Measurements from ENCODE around the gene SUN3. TPM values are rescaled to one million over a fixed set of nuclear protein-coding genes. Genes with fewer than 3 reads are reported as not detected.

The SUN3 gene
- total RNA-seq, 2 experiments from 2014 or later, result 2.9 TPM; not detected in 1

GRCh38 chr7:48038815-48039506 is 10.1 kb upstream of the SUN3 start:
- Histone ChIP-seq H3K36me3 (ENCODE audit: insufficient read depth, low read length) (no peaks in the 10 kb centered on the region), H3K4me3 (ENCODE audit: low read depth, low read length, poor library complexity, severe bottlenecking) (no peak overlapping the region), H3K4me1 (ENCODE audit: insufficient read depth, low read length, poor library complexity, severe bottlenecking) (no peaks in the 10 kb centered on the region), H4K20me1 (ENCODE audit: insufficient read depth, low read length) (no peaks in the 10 kb centered on the region), H3K79me2 (ENCODE audit: insufficient read depth, low read depth, low read length) (no peaks in the 10 kb centered on the region), H3K9me3 (ENCODE audit: low read length) (no peaks in the 10 kb centered on the region), H3K9me2 (ENCODE audit: insufficient read depth, low read length) (no peaks in the 10 kb centered on the region), H3K4me2 (ENCODE audit: low read length) (no peak overlapping the region), H2AFZ (ENCODE audit: low read length) (no peak overlapping the region), H3K27ac (ENCODE audit: low read depth, low read length, poor library complexity, severe bottlenecking) (no peak overlapping the region)
- intact Hi-C loops (cut with micrococcal nuclease; ENCODE audit: unreplicated experiment), result loop anchor here (5.0 kb wide), 1 partner anchor 73 kb away; no protein-coding TSS in a partner anchor
- ChIA-PET POLR2A (no interaction called here), CTCF (ENCODE audit: unreplicated experiment) (no interaction called here)
- TF ChIP-seq EZH2phosphoT487 (IDR thresholded peaks at IDR 0.05; ENCODE audit: borderline replicate concordance, low read depth, low read length), result no peak
- TF ChIP-seq, protein P1, sequence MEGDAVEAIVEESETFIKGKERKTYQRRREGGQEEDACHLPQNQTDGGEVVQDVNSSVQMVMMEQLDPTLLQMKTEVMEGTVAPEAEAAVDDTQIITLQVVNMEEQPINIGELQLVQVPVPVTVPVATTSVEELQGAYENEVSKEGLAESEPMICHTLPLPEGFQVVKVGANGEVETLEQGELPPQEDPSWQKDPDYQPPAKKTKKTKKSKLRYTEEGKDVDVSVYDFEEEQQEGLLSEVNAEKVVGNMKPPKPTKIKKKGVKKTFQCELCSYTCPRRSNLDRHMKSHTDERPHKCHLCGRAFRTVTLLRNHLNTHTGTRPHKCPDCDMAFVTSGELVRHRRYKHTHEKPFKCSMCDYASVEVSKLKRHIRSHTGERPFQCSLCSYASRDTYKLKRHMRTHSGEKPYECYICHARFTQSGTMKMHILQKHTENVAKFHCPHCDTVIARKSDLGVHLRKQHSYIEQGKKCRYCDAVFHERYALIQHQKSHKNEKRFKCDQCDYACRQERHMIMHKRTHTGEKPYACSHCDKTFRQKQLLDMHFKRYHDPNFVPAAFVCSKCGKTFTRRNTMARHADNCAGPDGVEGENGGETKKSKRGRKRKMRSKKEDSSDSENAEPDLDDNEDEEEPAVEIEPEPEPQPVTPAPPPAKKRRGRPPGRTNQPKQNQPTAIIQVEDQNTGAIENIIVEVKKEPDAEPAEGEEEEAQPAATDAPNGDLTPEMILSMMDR (conservative IDR thresholded peaks at IDR 0.05; ENCODE audit: low read length), result no peak
- no TSS peak for BruUV-seq (replicated peaks)
- DNase-seq (ENCODE audit: low spot score), result no peak

- no peak for DNase-seq (ENCODE audit: low spot score)
- peak overlapping the region; percentile 63 for H2AFZ ChIP-seq (ENCODE audit: low read length)
- H3K9me3 ChIP-seq (ENCODE audit: low read length), result no peaks in the 10 kb centered on the region
- CTCF ChIA-PET (ENCODE audit: unreplicated experiment), result no interaction called here
- no peaks in the 10 kb centered on the region for H3K36me3 ChIP-seq (ENCODE audit: insufficient read depth, low read length)
- BruUV-seq (replicated peaks), result no TSS peak
- TF ChIP-seq, protein P1 (conservative IDR thresholded peaks at IDR 0.05; ENCODE audit: low read length), result no peak
- TF ChIP-seq EZH2phosphoT487 (IDR thresholded peaks at IDR 0.05; ENCODE audit: borderline replicate concordance, low read depth, low read length), result no peak
- H4K20me1 ChIP-seq (ENCODE audit: insufficient read depth, low read length), result no peaks in the 10 kb centered on the region
- H3K9me2 ChIP-seq (ENCODE audit: insufficient read depth, low read length), result no peaks in the 10 kb centered on the region
- peak overlapping the region; percentile 73 for H3K4me3 ChIP-seq (ENCODE audit: low read depth, low read length, poor library complexity, severe bottlenecking)
- no peak overlapping the region for H3K27ac ChIP-seq (ENCODE audit: low read depth, low read length, poor library complexity, severe bottlenecking)
- no peaks in the 10 kb centered on the region for H3K79me2 ChIP-seq (ENCODE audit: insufficient read depth, low read depth, low read length)
- POLR2A ChIA-PET, result no interaction called here
- peak overlapping the region; percentile 82 for H3K4me2 ChIP-seq (ENCODE audit: low read length)
- no peaks in the 10 kb centered on the region for H3K4me1 ChIP-seq (ENCODE audit: insufficient read depth, low read length, poor library complexity, severe bottlenecking)
- intact Hi-C loops (cut with micrococcal nuclease; ENCODE audit: unreplicated experiment), result loop anchor here (2.0 to 5.0 kb wide), 2 partner anchors 45 to 76 kb away; no protein-coding TSS in a partner anchor
Measured at GRCh38 chr7:48035967-48036478, 7.1 kb upstream of the SUN3 start.

Measured in OCI-LY7 (cell line).